ENCODE results near the gene CARS2. TPM values are rescaled to one million over a fixed set of nuclear protein-coding genes. Genes with fewer than 3 reads are reported as not detected.

The CARS2 gene
- total RNA-seq, 1 experiment from 2014 or later, result 52.9 TPM

DNA sequence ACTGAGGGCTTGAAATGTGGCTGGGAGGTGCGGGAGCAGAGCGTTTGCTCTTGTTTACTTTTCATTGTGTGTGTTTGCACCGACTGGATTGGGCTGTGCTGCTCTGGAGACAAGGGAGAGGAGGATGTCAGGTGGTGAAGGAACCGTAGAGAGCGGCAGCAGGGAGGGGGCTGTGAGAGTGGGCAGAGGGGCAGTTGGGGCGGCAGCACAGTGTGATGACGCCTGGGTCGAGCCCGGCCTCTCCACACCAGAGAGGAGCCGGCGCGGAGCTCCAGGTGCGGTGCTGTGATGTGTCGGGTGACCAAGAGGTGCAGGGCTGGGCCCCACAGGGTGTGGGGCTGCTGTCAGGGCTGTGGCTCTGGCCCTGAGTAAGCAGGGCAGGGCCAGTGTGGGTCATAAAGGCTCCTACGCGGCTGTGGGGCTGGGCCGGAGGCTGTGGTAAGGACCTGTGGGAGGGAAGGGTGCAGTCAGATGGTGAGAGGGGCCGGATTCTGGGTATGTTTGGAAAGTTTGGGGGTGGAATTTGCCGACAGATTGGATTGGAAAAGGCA lies 80.1 kb downstream of the CARS2 start:
- ATAC-seq (no peak), DNase-seq (ENCODE audit: low read depth, low spot score) (no peak)
- no TSS peak for BruUV-seq (replicated peaks)
- no peaks in the 10 kb centered on the region for H3K9me2 ChIP-seq (ENCODE audit: insufficient read depth)
- no peak overlapping the region for H3K9ac ChIP-seq (ENCODE audit: low read length)
- no peak overlapping the region for H2AFZ ChIP-seq (ENCODE audit: low read depth, low read length, poor library complexity, severe bottlenecking)
- H3K4me1 ChIP-seq (ENCODE audit: control insufficient read depth in 1 of 2, insufficient read depth in 2 of 2, low read length in 2 of 2), result no peaks in the 10 kb centered on the region
- no peak for TF ChIP-seq RAD21 (IDR thresholded peaks at IDR 0.05; ENCODE audit: low read depth)
- TF ChIP-seq EZH2 (IDR thresholded peaks at IDR 0.05), result no peak
- TF ChIP-seq YY1 (IDR thresholded peaks at IDR 0.05; ENCODE audit: extremely low read depth, insufficient replicate concordance, low read depth, low read length), result no peak
- no peak for TF ChIP-seq EZH2phosphoT487 (IDR thresholded peaks at IDR 0.05; ENCODE audit: borderline replicate concordance)
- TF ChIP-seq, protein P1, sequence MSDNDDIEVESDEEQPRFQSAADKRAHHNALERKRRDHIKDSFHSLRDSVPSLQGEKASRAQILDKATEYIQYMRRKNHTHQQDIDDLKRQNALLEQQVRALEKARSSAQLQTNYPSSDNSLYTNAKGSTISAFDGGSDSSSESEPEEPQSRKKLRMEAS (IDR thresholded peaks at IDR 0.05), result no peak
- no peak for TF ChIP-seq SIN3A (IDR thresholded peaks at IDR 0.05; ENCODE audit: low read depth)
- TF ChIP-seq ZFX (IDR thresholded peaks at IDR 0.05), result no peak
- TF ChIP-seq POLR2A (IDR thresholded peaks at IDR 0.05; ENCODE audit: borderline replicate concordance, extremely low read depth, insufficient read depth, insufficient read length), result no peak
- TF ChIP-seq TCF7L2 (IDR thresholded peaks at IDR 0.05; ENCODE audit: borderline replicate concordance, extremely low read depth, insufficient read depth, insufficient read length), result no peak
- TF ChIP-seq, protein P2, sequence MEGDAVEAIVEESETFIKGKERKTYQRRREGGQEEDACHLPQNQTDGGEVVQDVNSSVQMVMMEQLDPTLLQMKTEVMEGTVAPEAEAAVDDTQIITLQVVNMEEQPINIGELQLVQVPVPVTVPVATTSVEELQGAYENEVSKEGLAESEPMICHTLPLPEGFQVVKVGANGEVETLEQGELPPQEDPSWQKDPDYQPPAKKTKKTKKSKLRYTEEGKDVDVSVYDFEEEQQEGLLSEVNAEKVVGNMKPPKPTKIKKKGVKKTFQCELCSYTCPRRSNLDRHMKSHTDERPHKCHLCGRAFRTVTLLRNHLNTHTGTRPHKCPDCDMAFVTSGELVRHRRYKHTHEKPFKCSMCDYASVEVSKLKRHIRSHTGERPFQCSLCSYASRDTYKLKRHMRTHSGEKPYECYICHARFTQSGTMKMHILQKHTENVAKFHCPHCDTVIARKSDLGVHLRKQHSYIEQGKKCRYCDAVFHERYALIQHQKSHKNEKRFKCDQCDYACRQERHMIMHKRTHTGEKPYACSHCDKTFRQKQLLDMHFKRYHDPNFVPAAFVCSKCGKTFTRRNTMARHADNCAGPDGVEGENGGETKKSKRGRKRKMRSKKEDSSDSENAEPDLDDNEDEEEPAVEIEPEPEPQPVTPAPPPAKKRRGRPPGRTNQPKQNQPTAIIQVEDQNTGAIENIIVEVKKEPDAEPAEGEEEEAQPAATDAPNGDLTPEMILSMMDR (IDR thresholded peaks at IDR 0.05 in 2 of 3, conservative IDR thresholded peaks at IDR 0.05 in 1 of 3; ENCODE audit: borderline replicate concordance in 1 of 3, insufficient read depth in 1 of 3, low read depth in 2 of 3, low read length in 2 of 3), result no peak
- TF ChIP-seq FOSL1 (IDR thresholded peaks at IDR 0.05; ENCODE audit: low read depth), result no peak
- TF ChIP-seq CEBPB (IDR thresholded peaks at IDR 0.05; ENCODE audit: low read depth), result no peak
- no peak overlapping the region for H3K4me3 ChIP-seq (replicated peaks in 1 of 2; ENCODE audit: low read depth in 1 of 2, low read length in 2 of 2)
- ChIA-PET CTCF (no interaction called here), RAD21 (ENCODE audit: low non-redundant PET in 1 of 2, low total read pairs in 2 of 2, uncharacterized antibody in 2 of 2, unreplicated experiment in 2 of 2) (no interaction called here), POLR2A (interaction anchor here (1.1 kb wide), 1 partner anchor 11 kb away, joined by 3 read pairs; the partner anchor contains the start of gene NAXD)
- no peak overlapping the region for H3K27ac ChIP-seq (ENCODE audit: low read depth, low read length)
- intact Hi-C loops (cut with micrococcal nuclease), result no loop called here
- H3K36me3 ChIP-seq (ENCODE audit: control insufficient read depth in 1 of 2, insufficient read depth in 2 of 2, low read length in 2 of 2), result peaks cover 15 to 17% of the 10 kb centered on the region in 2 experiments; a peak in 3 of 4 replicates
- no peak overlapping the region for H3K4me2 ChIP-seq (ENCODE audit: low read length)
- peaks cover 100% of the 10 kb centered on the region for H3K79me2 ChIP-seq (ENCODE audit: insufficient read depth, low read length)
- no peaks in the 10 kb centered on the region for H3K9me3 ChIP-seq (ENCODE audit: control insufficient read depth in 1 of 2, insufficient read depth in 1 of 2, low read depth in 1 of 2, low read length in 2 of 2)
- no peaks in the 10 kb centered on the region for H3K27me3 ChIP-seq (ENCODE audit: insufficient read depth, low read length)
- peaks cover 11% of the 10 kb centered on the region; the same call in 1 of the 2 replicates for H4K20me1 ChIP-seq (ENCODE audit: insufficient read depth)

All from HCT116 (cell line).